Neutrophil (primary cell): ENCODE results near the gene ATP13A2.

ENCODE experiments used
- H3K27ac ChIP-seq: fragments of 200-600 bp; sonication (generic); 2 replicates; pipeline ENCODE4 v1.5.1; 2016; ENCODE audit warnings: mild to moderate bottlenecking, moderate library complexity
- H3K27me3 ChIP-seq: fragments of 200-600 bp; sonication (generic); 2 replicates; pipeline ENCODE4 v1.6.0; 2016; ENCODE audit warnings: mild to moderate bottlenecking
- H3K36me3 ChIP-seq: fragments of 200-600 bp; sonication (generic); 2 replicates; pipeline ENCODE4 v1.5.1; 2017
- H3K4me1 ChIP-seq, 2 experiments: fragments of 200-600 bp in 1 of 2; sonication (generic) in 1 of 2; 1 replicate in 1 of 2; 2 replicates in 1 of 2; pipeline versions ENCODE4 v1.5.1 to v1.6.1; 2013 to 2016; ENCODE audit warnings: low read depth in 1 of 2, low read length in 1 of 2, mild to moderate bottlenecking in 1 of 2, moderate library complexity in 1 of 2; ENCODE audit not compliant: control insufficient read depth in 1 of 2, insufficient read depth in 1 of 2
- H3K4me3 ChIP-seq, 2 experiments: fragments of 200-600 bp in 1 of 2; sonication (generic) in 1 of 2; 1 replicate in 1 of 2; 2 replicates in 1 of 2; pipeline ENCODE4 v1.5.1; 2013 to 2016; ENCODE audit warnings: low read depth in 1 of 2, low read length in 1 of 2, mild to moderate bottlenecking in 1 of 2, moderate library complexity in 1 of 2
- H3K9me3 ChIP-seq: fragments of 200-600 bp; sonication (generic); 2 replicates; pipeline ENCODE4 v1.5.1; 2016
- CTCF ChIP-seq: fragments of 200-600 bp; sonication (generic); IDR thresholded peaks from 2 replicates; pipeline ENCODE4 v1.5.1; 2016; ENCODE audit warnings: antibody characterized with exemption

Gene ATP13A2

GRCh38 chr1:16982902-16983301, 28.8 kb downstream of the ATP13A2 start:
- peaks cover 34% of the 10 kb centered on the region for H3K36me3 ChIP-seq
- no peak overlapping the region for H3K27ac ChIP-seq
- peaks cover 0 to 3% of the 10 kb centered on the region in 2 experiments for H3K4me1 ChIP-seq
- TF ChIP-seq CTCF = no peak
- no peak overlapping the region for H3K4me3 ChIP-seq
- H3K9me3 ChIP-seq = no peaks in the 10 kb centered on the region
- peaks cover 55% of the 10 kb centered on the region for H3K27me3 ChIP-seq

GRCh38 chr1:16981269-16981849, 30.4 kb downstream of the ATP13A2 start:
- no peak overlapping the region for H3K4me3 ChIP-seq

GRCh38 chr1:16980473-16981268, 31.1 kb downstream of the ATP13A2 start, which contains the start of gene MFAP2:
Gene MFAP2 (minus strand): TSS chr1:16980620. CDS start chr1:16978273, 2,347 bp downstream.
- H3K27me3 ChIP-seq = peaks cover 58% of the 10 kb centered on the region
- no peaks in the 10 kb centered on the region for H3K9me3 ChIP-seq
- H3K36me3 ChIP-seq = peaks cover 12% of the 10 kb centered on the region
- no peak within 1 kb of the TSS for H3K4me3 ChIP-seq
- H3K4me1 ChIP-seq = peaks cover 0 to 3% of the 10 kb centered on the region in 2 experiments
- TF ChIP-seq CTCF = no peak
- H3K27ac ChIP-seq = no peak within 1 kb of the TSS

More at GRCh38 chr1:16981269-16981849, 30.4 kb downstream of the ATP13A2 start:
- Histone ChIP-seq H3K27ac (no peak overlapping the region), H3K9me3 (no peaks in the 10 kb centered on the region), H3K4me1 (peaks cover 0 to 3% of the 10 kb centered on the region in 2 experiments), H3K27me3 (peaks cover 58% of the 10 kb centered on the region), H3K36me3 (peaks cover 19% of the 10 kb centered on the region)
- no peak for TF ChIP-seq CTCF

- Histone ChIP-seq H3K36me3 (peaks cover 4% of the 10 kb centered on the region), H3K4me3 (no peak overlapping the region), H3K27me3 (peaks cover 58% of the 10 kb centered on the region), H3K4me1 (peaks cover 0 to 3% of the 10 kb centered on the region in 2 experiments), H3K9me3 (no peaks in the 10 kb centered on the region), H3K27ac (no peak overlapping the region)
- no peak for TF ChIP-seq CTCF
Measured at GRCh38 chr1:16979475-16980327, 32.0 kb downstream of the ATP13A2 start.

- no peak for TF ChIP-seq CTCF
- Histone ChIP-seq H3K27ac (no peak overlapping the region), H3K4me1 (peaks cover 0 to 3% of the 10 kb centered on the region in 2 experiments), H3K27me3 (peaks cover 58% of the 10 kb centered on the region), H3K4me3 (no peak overlapping the region), H3K9me3 (no peaks in the 10 kb centered on the region), H3K36me3 (no peaks in the 10 kb centered on the region)
Measured at GRCh38 chr1:16978567-16979474, 32.9 kb downstream of the ATP13A2 start.
